Measurements from ENCODE around the gene UBE2M. TPM values are rescaled to one million over a fixed set of nuclear protein-coding genes. Genes with fewer than 3 reads are reported as not detected.

Gene UBE2M
- total and polyA plus RNA-seq, 2 experiments from 2014 or later = 27.6 to 64.5 TPM

- TF ChIP-seq ZNF462 (CRISPR knock-in tag; IDR thresholded peaks at IDR 0.05) (no peak), ETS1 (IDR thresholded peaks at IDR 0.05) (no peak), CTCF (conservative IDR thresholded peaks at IDR 0.05; ENCODE audit: low read depth in 2 of 2) (no peak), JUNB (IDR thresholded peaks at IDR 0.05; ENCODE audit: unreplicated experiment) (no peak), REST (IDR thresholded peaks at IDR 0.05; ENCODE audit: unreplicated experiment) (no peak), STAT1 (IDR thresholded peaks at IDR 0.05; ENCODE audit: unreplicated experiment) (no peak), CREB1 (CRISPR knock-in tag; IDR thresholded peaks at IDR 0.05; ENCODE audit: low read depth) (no peak), NANOG (IDR thresholded peaks at IDR 0.05; ENCODE audit: borderline replicate concordance) (no peak)
These were observed 27.2 kb upstream of the UBE2M start (continued) for GRCh38 chr19:58585442-58586132.

All from GM23338 (cell line).